ENCODE results near the gene WDR12. TPM values are rescaled to one million over a fixed set of nuclear protein-coding genes. Genes with fewer than 3 reads are reported as not detected.

The WDR12 gene
- total and polyA plus RNA-seq, 2 of the 4 experiments (the other 2 are of a cell fraction), result 8.6 to 17.0 TPM

DNA sequence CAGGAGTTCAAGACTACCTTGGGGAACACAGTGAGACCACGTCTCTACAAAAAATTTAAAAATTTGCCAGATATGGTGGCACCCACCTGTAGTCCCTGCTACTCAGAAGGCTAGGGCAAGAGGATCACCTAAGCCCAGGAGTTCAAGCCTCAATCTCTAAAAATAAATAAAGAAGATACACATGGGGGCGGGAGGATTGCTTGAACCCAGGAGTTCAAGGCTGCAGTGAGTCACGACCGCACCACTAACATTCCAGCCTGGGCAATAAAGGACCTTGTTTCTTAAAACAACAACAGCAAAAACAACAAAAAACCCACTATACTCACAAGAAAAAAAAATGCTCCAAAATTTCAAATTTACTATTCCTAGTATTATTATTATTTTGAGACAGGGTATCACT, 29.9 kb downstream of the WDR12 start:
- ChIA-PET CTCF (no interaction called here), POLR2A (ENCODE audit: unreplicated experiment) (no interaction called here)
- H2BK15ac ChIP-seq (ENCODE audit: low read depth, low read length), result no peak overlapping the region
- DNase-seq, result no peak
- no peak overlapping the region for H2AK5ac ChIP-seq (ENCODE audit: low read depth, low read length)
- no peak overlapping the region for H2BK120ac ChIP-seq (ENCODE audit: low read depth, low read length)
- dilution Hi-C loops (cut with HindIII; ENCODE audit: low sequenced_read_pairs, unreplicated experiment) (no loop called here), in situ Hi-C loops (cut with MboI; ENCODE audit: low sequenced_read_pairs) (no loop called here), intact Hi-C loops (cut with micrococcal nuclease) (no loop called here)
- no peak overlapping the region for H3K18ac ChIP-seq (ENCODE audit: low read depth, low read length)
- H3K4me2 ChIP-seq (ENCODE audit: low read depth, low read length), result no peak overlapping the region
- no peaks in the 10 kb centered on the region for H3K9me1 ChIP-seq (ENCODE audit: insufficient read depth, low read length)
- no peak overlapping the region for H2AFZ ChIP-seq (replicated peaks; ENCODE audit: low read length, poor library complexity)
- no peak for TF ChIP-seq MAZ (IDR thresholded peaks at IDR 0.05; ENCODE audit: borderline replicate concordance, low read depth, low read length)
- no peak for TF ChIP-seq MXI1 (IDR thresholded peaks at IDR 0.05; ENCODE audit: borderline replicate concordance, low read depth, low read length)
- no peak for TF ChIP-seq CEBPB (IDR thresholded peaks at IDR 0.05; ENCODE audit: low read depth, low read length)
- no peak for TF ChIP-seq BHLHE40 (IDR thresholded peaks at IDR 0.05; ENCODE audit: low read depth, low read length)
- no peak for TF ChIP-seq POLR2A (IDR thresholded peaks at IDR 0.05; ENCODE audit: low read depth, low read length)
- TF ChIP-seq RCOR1 (IDR thresholded peaks at IDR 0.05; ENCODE audit: insufficient replicate concordance, low read length), result no peak
- no peak for TF ChIP-seq CHD1 (IDR thresholded peaks at IDR 0.05; ENCODE audit: low read depth, low read length)
- TF ChIP-seq RFX5 (IDR thresholded peaks at IDR 0.05; ENCODE audit: low read depth, low read length), result no peak
- no peak for TF ChIP-seq SMC3 (IDR thresholded peaks at IDR 0.05; ENCODE audit: low read depth, low read length)
- TF ChIP-seq MAFK (IDR thresholded peaks at IDR 0.05; ENCODE audit: low read depth, low read length), result no peak
- no peak for TF ChIP-seq ELK1 (IDR thresholded peaks at IDR 0.05; ENCODE audit: borderline replicate concordance, low read depth, low read length)
- no peak for TF ChIP-seq FOS (IDR thresholded peaks at IDR 0.05; ENCODE audit: low read depth, low read length)
- TF ChIP-seq, protein P1, sequence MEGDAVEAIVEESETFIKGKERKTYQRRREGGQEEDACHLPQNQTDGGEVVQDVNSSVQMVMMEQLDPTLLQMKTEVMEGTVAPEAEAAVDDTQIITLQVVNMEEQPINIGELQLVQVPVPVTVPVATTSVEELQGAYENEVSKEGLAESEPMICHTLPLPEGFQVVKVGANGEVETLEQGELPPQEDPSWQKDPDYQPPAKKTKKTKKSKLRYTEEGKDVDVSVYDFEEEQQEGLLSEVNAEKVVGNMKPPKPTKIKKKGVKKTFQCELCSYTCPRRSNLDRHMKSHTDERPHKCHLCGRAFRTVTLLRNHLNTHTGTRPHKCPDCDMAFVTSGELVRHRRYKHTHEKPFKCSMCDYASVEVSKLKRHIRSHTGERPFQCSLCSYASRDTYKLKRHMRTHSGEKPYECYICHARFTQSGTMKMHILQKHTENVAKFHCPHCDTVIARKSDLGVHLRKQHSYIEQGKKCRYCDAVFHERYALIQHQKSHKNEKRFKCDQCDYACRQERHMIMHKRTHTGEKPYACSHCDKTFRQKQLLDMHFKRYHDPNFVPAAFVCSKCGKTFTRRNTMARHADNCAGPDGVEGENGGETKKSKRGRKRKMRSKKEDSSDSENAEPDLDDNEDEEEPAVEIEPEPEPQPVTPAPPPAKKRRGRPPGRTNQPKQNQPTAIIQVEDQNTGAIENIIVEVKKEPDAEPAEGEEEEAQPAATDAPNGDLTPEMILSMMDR (conservative IDR thresholded peaks at IDR 0.05; ENCODE audit: low read depth, low read length), result no peak
- TF ChIP-seq NFE2L2 (IDR thresholded peaks at IDR 0.05; ENCODE audit: low read depth, low read length), result no peak
- no peak overlapping the region for H2BK5ac ChIP-seq (ENCODE audit: low read depth, low read length, poor library complexity, severe bottlenecking)
- H3K36me3 ChIP-seq (ENCODE audit: control insufficient read depth, insufficient read depth, low read length), result peaks cover 14% of the 10 kb centered on the region
- no peaks in the 10 kb centered on the region for H4K20me1 ChIP-seq (ENCODE audit: insufficient read depth, low read length)
- no peak for ATAC-seq (ENCODE audit: low read depth)
- WGBS, 2 experiments (ENCODE audit: extremely low coverage in 2 of 2, insufficient read length in 1 of 2), result no CpG with 5 or more reads among the region's 4 CpGs
- no peaks in the 10 kb centered on the region for H3K4me1 ChIP-seq (ENCODE audit: control insufficient read depth, insufficient read depth, low read length)
- no peaks in the 10 kb centered on the region for H3K79me1 ChIP-seq (ENCODE audit: low read depth in 1 of 2, low read length in 2 of 2)
- no peak overlapping the region for H4K5ac ChIP-seq (ENCODE audit: low read depth, low read length)
- H3K9ac ChIP-seq (ENCODE audit: low read depth, low read length), result no peak overlapping the region
- no peak overlapping the region for H3K23ac ChIP-seq (ENCODE audit: low read depth, low read length)
- H3K27ac ChIP-seq (ENCODE audit: insufficient read depth, low read length), result no peak overlapping the region
- BruUV-seq (replicated peaks), result no TSS peak
- H3K14ac ChIP-seq (replicated peaks; ENCODE audit: low read depth, low read length), result no peak overlapping the region
- H4K91ac ChIP-seq (ENCODE audit: insufficient read depth, low read depth, low read length), result no peak overlapping the region
- H2AK9ac ChIP-seq (replicated peaks; ENCODE audit: low read depth, low read length, poor library complexity), result no peak overlapping the region
- no peak overlapping the region for H3K4ac ChIP-seq (ENCODE audit: low read depth, low read length)
- no peaks in the 10 kb centered on the region for H3K27me3 ChIP-seq (ENCODE audit: control insufficient read depth, insufficient read depth, low read length)
- H3K56ac ChIP-seq (ENCODE audit: extremely low read depth, insufficient read depth, low read length), result no peak overlapping the region
- H3K4me3 ChIP-seq (ENCODE audit: insufficient read depth, low read depth, low read length), result no peak overlapping the region
- H2BK20ac ChIP-seq (ENCODE audit: low read depth, low read length), result no peak overlapping the region
- no peaks in the 10 kb centered on the region for H3K9me3 ChIP-seq (ENCODE audit: control insufficient read depth, insufficient read depth, low read length)
- H4K8ac ChIP-seq (ENCODE audit: low read depth in 2 of 2, low read length in 2 of 2), result no peak overlapping the region
